GM19468 (cell line): ENCODE data around the gene ADAMTS3.

Source experiments
- ATAC-seq: cut with Tn5 transposase; IDR thresholded peaks from one replicate; pipeline ENCODE4 v1.9.1; 2021; ENCODE audit warnings: mild to moderate bottlenecking, moderate library complexity, moderate number of reproducible peaks; ENCODE audit not compliant: unreplicated experiment; ENCODE audit errors: extremely low read depth

ADAMTS3 gene

GRCh38 chr4:72424006-72424405, 145.0 kb downstream of the ADAMTS3 start:
- ATAC-seq = no peak

GRCh38 chr4:72422416-72422815, 146.6 kb downstream of the ADAMTS3 start:
- no peak for ATAC-seq

- ATAC-seq = no peak
Measured at GRCh38 chr4:72418458-72418857, 150.6 kb downstream of the ADAMTS3 start.

GRCh38 chr4:72410158-72410557, 158.9 kb downstream of the ADAMTS3 start:
- no peak for ATAC-seq

GRCh38 chr4:72408568-72408967, 160.5 kb downstream of the ADAMTS3 start:
- no peak for ATAC-seq

GRCh38 chr4:72405417-72405816, 163.6 kb downstream of the ADAMTS3 start:
- no peak for ATAC-seq

- ATAC-seq = no peak
Measured at GRCh38 chr4:72397314-72397713, 171.7 kb downstream of the ADAMTS3 start.

GRCh38 chr4:72394012-72394663, 174.9 kb downstream of the ADAMTS3 start:
- no peak for ATAC-seq

GRCh38 chr4:72391281-72391680, 177.7 kb downstream of the ADAMTS3 start:
- ATAC-seq = no peak

- no peak for ATAC-seq
Measured at GRCh38 chr4:72390409-72390808, 178.6 kb downstream of the ADAMTS3 start.

- ATAC-seq = no peak
Measured at GRCh38 chr4:72388521-72388920, 180.5 kb downstream of the ADAMTS3 start.

GRCh38 chr4:72387959-72388358, 181.1 kb downstream of the ADAMTS3 start:
- ATAC-seq = no peak

GRCh38 chr4:72383439-72383838, 185.6 kb downstream of the ADAMTS3 start:
- ATAC-seq = no peak

GRCh38 chr4:72378901-72379300, 190.1 kb downstream of the ADAMTS3 start:
- ATAC-seq = no peak

- no peak for ATAC-seq
Measured at GRCh38 chr4:72377491-72378194, 191.4 kb downstream of the ADAMTS3 start.

- no peak for ATAC-seq
Measured at GRCh38 chr4:72376901-72377300, 192.1 kb downstream of the ADAMTS3 start.

GRCh38 chr4:72375073-72375736, 193.8 kb downstream of the ADAMTS3 start:
- ATAC-seq = no peak

- no peak for ATAC-seq
Measured at GRCh38 chr4:72374159-72374558, 194.9 kb downstream of the ADAMTS3 start.

GRCh38 chr4:72366601-72367000, 202.4 kb downstream of the ADAMTS3 start:
- no peak for ATAC-seq

GRCh38 chr4:72365981-72366380, 203.0 kb downstream of the ADAMTS3 start:
- ATAC-seq = no peak

GRCh38 chr4:72365016-72365415, 204.0 kb downstream of the ADAMTS3 start:
- ATAC-seq = no peak
